GM12878 (cell line): ENCODE measurements around the gene PRM3. TPM values are rescaled to one million over a fixed set of nuclear protein-coding genes. Genes with fewer than 3 reads are reported as not detected.

Experiments used
- ATAC-seq: fragments of 200-7000 bp; cut with Tn5 transposase; 3 replicates; pipeline ENCODE4 v1.9.1; 2020; ENCODE audit warnings: mild to moderate bottlenecking, moderate library complexity
- BruUV-seq: library from RNA; stranded (reverse); fragments of 400-500 nt; replicated peaks from 2 replicates; lab custom pipeline; 2021; lab: Mats Ljungman, UMichigan
- CTCF ChIA-PET: fragments of 300-600 bp; sonication (Branson Sonifier 250); formaldehyde crosslinking; extraction: SDS; loops from one replicate; lab custom pipeline; 2021; ENCODE audit warnings: inconsistent platforms; lab: Yijun Ruan, JAX
- POLR2A ChIA-PET: fragments of 350-600 bp; formaldehyde crosslinking; extraction: SDS; loops from one replicate; lab custom pipeline; 2021; ENCODE audit warnings: inconsistent platforms; lab: Charles Lee
- RAD21 ChIA-PET: fragments of 300-600 bp; sonication (Branson Sonifier 250); formaldehyde crosslinking; loops from one replicate; lab custom pipeline; 2023; ENCODE audit warnings: antibody characterized with exemption; ENCODE audit not compliant: unreplicated experiment; lab: Charles Lee
- SMC1A ChIA-PET: fragments of 300-600 bp; sonication (Branson Sonifier 250); formaldehyde crosslinking; loops from one replicate; lab custom pipeline; 2023; ENCODE audit not compliant: unreplicated experiment, uncharacterized antibody; lab: Charles Lee
- DNase-seq: peaks from one replicate; pipeline ENCODE4 v3.0.0-alpha.2; 2011; ENCODE audit warnings: low read depth, low spot score
- FAIRE-seq: peaks from 3 replicates; lab custom pipeline; 2011; peaks lifted over from hg19 to GRCh38; lab: Jason Lieb, UNC
- H2AFZ ChIP-seq: 2 replicates; pipeline ENCODE4 v1.6.0; 2011; ENCODE audit warnings: low read depth, low read length, control low read depth; ENCODE audit not compliant: control insufficient read depth
- H3K27ac ChIP-seq: 2 replicates; pipeline ENCODE4 v1.5.1; 2011; ENCODE audit warnings: control low read depth; ENCODE audit not compliant: control insufficient read depth, insufficient read depth
- H3K27me3 ChIP-seq, 2 experiments: replicated peaks in 1 of 2; 2 replicates each; pipeline versions ENCODE4 v1.6.0 to v1.6.1; 2011; ENCODE audit warnings: low read length in 1 of 2; ENCODE audit not compliant: control insufficient read depth in 2 of 2, insufficient read depth in 2 of 2
- H3K36me3 ChIP-seq, 2 experiments: 2 replicates each; pipeline ENCODE4 v1.5.1; 2011; ENCODE audit warnings: low read length in 1 of 2; ENCODE audit not compliant: control insufficient read depth in 2 of 2, insufficient read depth in 2 of 2
- H3K4me1 ChIP-seq: 2 replicates; pipeline ENCODE4 v1.6.1; 2011; ENCODE audit warnings: mild to moderate bottlenecking, low read length, moderate library complexity, mixed read lengths; ENCODE audit not compliant: control insufficient read depth, insufficient read depth
- H3K4me2 ChIP-seq: 2 replicates; pipeline ENCODE4 v1.6.0; 2011; ENCODE audit warnings: control low read depth; ENCODE audit not compliant: control insufficient read depth, insufficient read depth
- H3K4me3 ChIP-seq: fragments of 200-600 bp; sonication (generic); 2 replicates; pipeline ENCODE4 v1.5.1; 2016
- H3K79me2 ChIP-seq: 2 replicates; pipeline ENCODE4 v1.6.0; 2011; ENCODE audit warnings: low read length; ENCODE audit not compliant: control insufficient read depth, insufficient read depth
- H3K9ac ChIP-seq: 2 replicates; pipeline ENCODE4 v1.8.0; 2011; ENCODE audit warnings: low read length, control low read depth, mixed read lengths; ENCODE audit not compliant: control insufficient read depth, insufficient read depth
- H3K9me3 ChIP-seq: replicated peaks from 3 replicates; pipeline ENCODE4 v1.5.1; 2011; ENCODE audit warnings: mild to moderate bottlenecking, low read length; ENCODE audit not compliant: control insufficient read depth, insufficient read depth
- H4K20me1 ChIP-seq: 2 replicates; pipeline ENCODE4 v1.6.0; 2011; ENCODE audit not compliant: control insufficient read depth, insufficient read depth
- CHD1 ChIP-seq: IDR thresholded peaks from 2 replicates; pipeline ENCODE4 v1.6.1; 2012; ENCODE audit warnings: low read depth, low read length, improper control_type of control experiment
- CHD2 ChIP-seq: IDR thresholded peaks from 2 replicates; pipeline ENCODE4 v1.6.1; 2011; ENCODE audit warnings: low read depth, low read length, improper control_type of control experiment, borderline replicate concordance
- CREB1 ChIP-seq: IDR thresholded peaks from 2 replicates; pipeline ENCODE4 v1.6.1; 2012; ENCODE audit warnings: low read depth, mild to moderate bottlenecking, inconsistent platforms
- CREM ChIP-seq: IDR thresholded peaks from 2 replicates; pipeline ENCODE4 v1.6.1; 2014; ENCODE audit warnings: antibody characterized with exemption, low read depth
- EZH2 ChIP-seq: IDR thresholded peaks from 2 replicates; pipeline ENCODE4 v1.6.1; 2012; ENCODE audit warnings: low read depth, mild to moderate bottlenecking, control low read depth, inconsistent platforms, low read length, borderline replicate concordance; ENCODE audit not compliant: control insufficient read depth
- FOXK2 ChIP-seq: fragments of 450-650 bp; IDR thresholded peaks from 2 replicates; pipeline ENCODE4 v1.6.1; 2017; ENCODE audit warnings: mild to moderate bottlenecking, moderate library complexity
- HDGF ChIP-seq: fragments of 450-650 bp; IDR thresholded peaks from 2 replicates; pipeline ENCODE4 v1.6.1; 2016; ENCODE audit warnings: antibody characterized with exemption
- MTA3 ChIP-seq: IDR thresholded peaks from 2 replicates; pipeline ENCODE4 v1.6.1; 2012; ENCODE audit warnings: low read length, inconsistent platforms, borderline replicate concordance
- NFIC ChIP-seq: IDR thresholded peaks from 2 replicates; pipeline ENCODE4 v1.6.1; 2012; ENCODE audit warnings: low read depth, mild to moderate bottlenecking, inconsistent platforms, low read length, moderate library complexity
- NFXL1 ChIP-seq: fragments of 450-650 bp; IDR thresholded peaks from 2 replicates; pipeline ENCODE4 v1.6.1; 2017; ENCODE audit warnings: antibody characterized with exemption, mild to moderate bottlenecking, borderline replicate concordance
- POLR2A ChIP-seq: IDR thresholded peaks from 2 replicates; pipeline ENCODE4 v1.6.1; 2011; ENCODE audit warnings: low read depth, mild to moderate bottlenecking, low read length
- POLR2AphosphoS2 ChIP-seq: IDR thresholded peaks from 2 replicates; pipeline ENCODE4 v1.6.1; 2011; ENCODE audit warnings: low read depth, mild to moderate bottlenecking, low read length, improper control_type of control experiment, moderate library complexity
- RAD51 ChIP-seq: fragments of 450-650 bp; IDR thresholded peaks from 2 replicates; pipeline ENCODE4 v1.6.1; 2016; ENCODE audit warnings: moderate library complexity, mild to moderate bottlenecking, inconsistent platforms
- SIX5 ChIP-seq: IDR thresholded peaks from 2 replicates; pipeline ENCODE4 v1.6.1; 2011; ENCODE audit warnings: mild to moderate bottlenecking, low read depth, low read length, moderate library complexity; ENCODE audit not compliant: severe bottlenecking
- SMARCA5 ChIP-seq: fragments of 450-650 bp; IDR thresholded peaks from 2 replicates; pipeline ENCODE4 v1.6.1; 2017; ENCODE audit warnings: mild to moderate bottlenecking
- WGBS: methylation state at CpG from one replicate; pipeline ENCODE4 v1.1.6; 2016; ENCODE audit warnings: low lambda C conversion rate; ENCODE audit not compliant: insufficient replicate concordance, insufficient coverage; ENCODE audit errors: missing lambda C conversion rate; 5-methylcytosine and 5-hydroxymethylcytosine counted together
- in situ Hi-C: fragments of 300-500 bp; cut with MboI; formaldehyde crosslinking; loops from 9 replicates; pipeline ENCODE4 v1.14.3; 2018; ENCODE audit warnings: mixed read lengths
- intact Hi-C: fragments of 100-400 bp; cut with micrococcal nuclease; formaldehyde crosslinking; loops from one replicate; pipeline ENCODE4 v1.14.2; 2022; ENCODE audit not compliant: unreplicated experiment
- polyA plus RNA-seq, 11 experiments: library from polyadenylated mRNA; depleted of rRNA in 4 of 11; unstranded in 6 of 11; stranded (reverse) in 5 of 11; fragments of >200 nt; fragmentation: Nextera tagmentation in 4 of 11; fragmentation: Illumina TruSeq in 1 of 11; extraction: Ambion mirVana in 4 of 11; extraction: Trizol in 1 of 11; gene quantifications; 1 replicate in 1 of 11; 2 replicates in 10 of 11; pipeline versions ENCODE4 v1.2.1 to v1.2.3, GENCODE V29; 2011 to 2016; ENCODE audit warnings: inconsistent platforms in 2 of 11, missing spikeins in 2 of 11, low read depth in 1 of 11
- total RNA-seq, 4 experiments: library from RNA; depleted of rRNA in 3 of 4; stranded (reverse); fragments of >200 nt in 3 of 4; fragmentation: Illumina TruSeq in 1 of 4; extraction: Trizol in 1 of 4; gene quantifications; 2 replicates each; pipeline versions ENCODE4 v1.2.1 to v1.2.3, GENCODE V29; 2013 to 2021
- TF ChIP-seq, protein P1 (sequence below): fragments of 450-650 bp; conservative IDR thresholded peaks from 2 replicates; pipeline ENCODE4 v1.6.1; 2017; ENCODE audit warnings: mild to moderate bottlenecking, moderate library complexity

The PRM3 gene
- total and polyA plus RNA-seq, 10 of the 15 experiments (the other 5 are each of a cell fraction or from before 2014, with no cell fraction given) = not detected

DNA sequence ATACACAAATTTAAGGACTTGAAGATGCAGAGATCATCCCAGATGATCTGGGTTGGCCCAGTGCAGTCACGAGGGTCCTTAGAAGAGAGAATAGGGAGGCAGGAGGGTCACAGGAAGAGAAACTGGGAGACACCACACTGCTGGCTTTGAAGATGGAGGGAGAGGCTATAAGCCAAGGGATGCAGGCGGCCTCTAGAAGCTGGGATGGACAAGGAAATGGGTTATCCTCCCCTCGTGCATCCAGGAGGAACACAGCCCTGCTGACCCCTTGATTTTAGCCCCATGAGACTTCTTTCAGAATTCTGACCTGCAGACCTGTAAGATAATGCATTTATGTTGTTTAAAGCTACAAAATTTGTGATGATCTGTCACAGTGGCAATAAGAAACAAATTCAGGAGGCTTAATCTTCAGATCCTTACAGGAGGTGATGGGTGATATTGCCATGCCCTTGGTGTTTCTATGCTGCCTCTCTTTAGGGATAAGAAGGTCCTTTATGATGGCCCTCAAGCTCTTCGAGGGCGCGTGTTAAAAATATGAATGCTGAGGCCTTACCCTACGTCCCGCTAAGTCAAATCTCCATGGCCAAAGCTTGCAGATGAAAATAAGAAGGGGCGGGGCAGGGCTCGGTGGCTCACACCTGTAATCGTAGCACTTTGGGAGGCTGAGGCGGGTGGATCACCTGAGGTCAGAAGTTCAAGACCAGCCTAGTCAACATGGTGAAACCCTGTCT lies 4.3 kb upstream of the PRM3 start (continued):
- TF ChIP-seq, protein P1, sequence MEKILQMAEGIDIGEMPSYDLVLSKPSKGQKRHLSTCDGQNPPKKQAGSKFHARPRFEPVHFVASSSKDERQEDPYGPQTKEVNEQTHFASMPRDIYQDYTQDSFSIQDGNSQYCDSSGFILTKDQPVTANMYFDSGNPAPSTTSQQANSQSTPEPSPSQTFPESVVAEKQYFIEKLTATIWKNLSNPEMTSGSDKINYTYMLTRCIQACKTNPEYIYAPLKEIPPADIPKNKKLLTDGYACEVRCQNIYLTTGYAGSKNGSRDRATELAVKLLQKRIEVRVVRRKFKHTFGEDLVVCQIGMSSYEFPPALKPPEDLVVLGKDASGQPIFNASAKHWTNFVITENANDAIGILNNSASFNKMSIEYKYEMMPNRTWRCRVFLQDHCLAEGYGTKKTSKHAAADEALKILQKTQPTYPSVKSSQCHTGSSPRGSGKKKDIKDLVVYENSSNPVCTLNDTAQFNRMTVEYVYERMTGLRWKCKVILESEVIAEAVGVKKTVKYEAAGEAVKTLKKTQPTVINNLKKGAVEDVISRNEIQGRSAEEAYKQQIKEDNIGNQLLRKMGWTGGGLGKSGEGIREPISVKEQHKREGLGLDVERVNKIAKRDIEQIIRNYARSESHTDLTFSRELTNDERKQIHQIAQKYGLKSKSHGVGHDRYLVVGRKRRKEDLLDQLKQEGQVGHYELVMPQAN = no peak
- TF ChIP-seq CREB1 = no peak

DNA sequence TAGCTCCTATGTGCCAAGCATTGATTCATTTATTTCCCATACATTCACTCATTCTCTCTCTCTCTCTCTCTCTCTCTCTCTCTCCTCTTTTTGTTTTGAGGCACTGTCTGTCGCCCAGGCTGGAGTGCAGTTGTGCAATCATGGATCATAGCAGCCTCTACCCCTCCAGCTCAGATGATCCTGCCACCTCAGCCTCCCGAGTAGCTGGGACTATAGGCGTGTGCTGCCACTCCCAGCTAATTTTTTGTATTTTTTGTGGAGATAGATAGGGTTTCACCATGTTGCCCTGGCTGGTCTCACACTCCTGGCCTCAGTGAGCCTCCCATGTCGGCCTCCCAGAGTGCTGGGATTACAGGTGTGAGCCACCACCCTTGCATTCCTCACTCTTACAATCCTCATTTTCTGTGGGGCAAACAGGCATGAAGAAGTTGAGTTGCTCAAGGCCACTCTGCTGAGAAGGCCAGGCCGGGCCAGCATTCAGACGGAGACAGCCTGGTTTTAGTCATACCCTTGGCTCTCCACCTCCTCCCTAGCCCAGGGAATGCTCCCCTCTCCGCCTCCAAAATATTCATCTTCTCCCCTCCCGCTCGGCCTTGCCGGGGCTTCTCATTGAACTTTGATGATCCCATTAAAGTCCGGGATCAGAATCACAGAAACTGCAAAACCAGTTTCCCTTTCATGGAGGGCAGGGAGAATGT lies 3.6 kb upstream of the PRM3 start:
- no TSS peak for BruUV-seq

More for the DNA sequence above, 3.6 kb upstream of the PRM3 start:
- POLR2A ChIA-PET = no interaction called here
- CTCF ChIA-PET = interaction anchor here (1.0 kb wide), 1 partner anchor 306 kb away, joined by 5 read pairs; no protein-coding TSS in a partner anchor
- H3K4me3 ChIP-seq = no peak overlapping the region
- WGBS = 58% methylated on average over 11 of the region's 11 CpGs
- no peak overlapping the region for H3K27ac ChIP-seq
- H3K4me2 ChIP-seq = no peak overlapping the region
- no peak for TF ChIP-seq HDGF
- no peak for TF ChIP-seq FOXK2
- TF ChIP-seq MTA3 = no peak
- no peak for TF ChIP-seq POLR2A
- TF ChIP-seq NFIC = no peak
- TF ChIP-seq SMARCA5 = no peak
- TF ChIP-seq EZH2 = no peak
- TF ChIP-seq POLR2AphosphoS2 = no peak
- no peak for TF ChIP-seq SIX5
- no peak for TF ChIP-seq CREM
- no peak for TF ChIP-seq CHD1
- TF ChIP-seq RAD51 = no peak
- no peak for TF ChIP-seq NFXL1
- no peak for TF ChIP-seq CHD2
- H3K9me3 ChIP-seq = no peaks in the 10 kb centered on the region
- SMC1A ChIA-PET = interaction anchor here (0.8 to 1.1 kb wide), 2 partner anchors 20 to 22 kb away, joined by 3 to 4 read pairs; no protein-coding TSS in a partner anchor
- H3K9ac ChIP-seq = no peak overlapping the region
- no peak overlapping the region for H2AFZ ChIP-seq
- intact Hi-C loops (no loop called here), in situ Hi-C loops (no loop called here)
- FAIRE-seq (no peak), ATAC-seq (no peak), DNase-seq (no peak)
- H3K79me2 ChIP-seq = no peaks in the 10 kb centered on the region
- H3K36me3 ChIP-seq = no peaks in the 10 kb centered on the region
- RAD21 ChIA-PET = interaction anchor here (1.6 kb wide), 1 partner anchor 20 kb away, joined by 4 read pairs; no protein-coding TSS in a partner anchor
- no peaks in the 10 kb centered on the region for H3K27me3 ChIP-seq
- no peaks in the 10 kb centered on the region for H3K4me1 ChIP-seq
- no peaks in the 10 kb centered on the region for H4K20me1 ChIP-seq
